ENCODE data around the gene PHF2. TPM values are rescaled to one million over a fixed set of nuclear protein-coding genes. Genes with fewer than 3 reads are reported as not detected.

PHF2 gene
- total and polyA plus RNA-seq, 9 of the 15 experiments (the other 6 are each of a cell fraction or from before 2014, with no cell fraction given), result 0.37 to 14.4 (median 8.1) TPM

- ChIA-PET CTCF (ENCODE audit: low intra/inter-chr PET ratio) (no interaction called here), POLR2A (interaction anchor here (0.6 to 1.5 kb wide), 4 partner anchors 12 to 1459 kb away, joined by 3 read pairs; no protein-coding TSS in a partner anchor)
- no TSS peak for BruUV-seq (replicated peaks)
- ATAC-seq (no peak), DNase-seq (ENCODE audit: extremely low read depth in 1 of 4, low spot score in 3 of 4) (no peak), FAIRE-seq (no peak)
- Histone ChIP-seq H3K4me3 (no peak overlapping the region), H4K20me1 (replicated peaks; ENCODE audit: control insufficient read depth, insufficient read depth, low read length) (no peaks in the 10 kb centered on the region), H3K4me1 (replicated peaks in 1 of 2; ENCODE audit: control insufficient read depth in 2 of 2, insufficient read depth in 2 of 2, low read length in 2 of 2) (peaks cover 0 to 5% of the 10 kb centered on the region in 2 experiments; a peak in 1 of 5 replicates), H3K9me3 (replicated peaks; ENCODE audit: control insufficient read depth, insufficient read depth, low read depth, low read length) (no peaks in the 10 kb centered on the region), H3K9ac (ENCODE audit: insufficient read depth in 1 of 2, low read depth in 2 of 2, low read length in 2 of 2) (peak overlapping the region in 1 of 2 experiments; percentile 35; a peak in 2 of 4 replicates), H3K4me2 (ENCODE audit: insufficient read depth, low read length) (no peak overlapping the region), H2AFZ (ENCODE audit: low read depth, low read length) (no peak overlapping the region), H3K79me2 (ENCODE audit: control insufficient read depth, insufficient read depth, low read length) (peaks cover 5% of the 10 kb centered on the region; the same call in 1 of the 3 replicates), H3K9me1 (ENCODE audit: control insufficient read depth, insufficient read depth, low read length) (peaks cover 4% of the 10 kb centered on the region), H3K27me3 (ENCODE audit: control insufficient read depth in 2 of 2, insufficient read depth in 2 of 2, low read length in 2 of 2) (no peaks in the 10 kb centered on the region), H3K36me3 (ENCODE audit: control insufficient read depth, insufficient read depth, low read length) (no peaks in the 10 kb centered on the region; the same call in 2 of the 3 replicates), H3K27ac (ENCODE audit: extremely low read depth, low read depth, low read length) (no peak overlapping the region)
- WGBS (ENCODE audit: insufficient coverage, low coverage, missing lambda C conversion rate), result 77% methylated on average over 7 of the region's 7 CpGs
- TF ChIP-seq FOS (IDR thresholded peaks at IDR 0.05; ENCODE audit: extremely low read depth, insufficient read length) (no peak), KHSRP (IDR thresholded peaks at IDR 0.05) (no peak), RUNX1 (IDR thresholded peaks at IDR 0.05; ENCODE audit: low read depth) (no peak), SMARCA4 (IDR thresholded peaks at IDR 0.05) (no peak), POLR2AphosphoS2 (IDR thresholded peaks at IDR 0.05; ENCODE audit: low read length) (no peak), ARID4B (CRISPR knock-in tag; IDR thresholded peaks at IDR 0.05) (no peak), CBX8 (IDR thresholded peaks at IDR 0.05; ENCODE audit: borderline replicate concordance, extremely low read depth, low read depth, low read length, poor library complexity, severe bottlenecking) (no peak), PHF20 (IDR thresholded peaks at IDR 0.05; ENCODE audit: partially characterized antibody) (no peak), GTF2E2 (tag; IDR thresholded peaks at IDR 0.05) (no peak)
- in situ Hi-C loops (cut with MboI) (no loop called here), intact Hi-C loops (cut with micrococcal nuclease) (no loop called here)
These were observed 54.5 kb downstream of the PHF2 start for GRCh38 chr9:93630806-93631411.
